Stimulated activated CD4-positive, alpha-beta T cell treated with anti-CD3 and anti-CD28 coated beads, Interleukin-15, amount 100 ng/mL, for 24 hours (primary cell): ENCODE results near the gene MARS1.

Experiments used
- DNase-seq: peaks from one replicate; pipeline ENCODE4 v3.0.0-alpha.2; 2020

The MARS1 gene

DNA sequence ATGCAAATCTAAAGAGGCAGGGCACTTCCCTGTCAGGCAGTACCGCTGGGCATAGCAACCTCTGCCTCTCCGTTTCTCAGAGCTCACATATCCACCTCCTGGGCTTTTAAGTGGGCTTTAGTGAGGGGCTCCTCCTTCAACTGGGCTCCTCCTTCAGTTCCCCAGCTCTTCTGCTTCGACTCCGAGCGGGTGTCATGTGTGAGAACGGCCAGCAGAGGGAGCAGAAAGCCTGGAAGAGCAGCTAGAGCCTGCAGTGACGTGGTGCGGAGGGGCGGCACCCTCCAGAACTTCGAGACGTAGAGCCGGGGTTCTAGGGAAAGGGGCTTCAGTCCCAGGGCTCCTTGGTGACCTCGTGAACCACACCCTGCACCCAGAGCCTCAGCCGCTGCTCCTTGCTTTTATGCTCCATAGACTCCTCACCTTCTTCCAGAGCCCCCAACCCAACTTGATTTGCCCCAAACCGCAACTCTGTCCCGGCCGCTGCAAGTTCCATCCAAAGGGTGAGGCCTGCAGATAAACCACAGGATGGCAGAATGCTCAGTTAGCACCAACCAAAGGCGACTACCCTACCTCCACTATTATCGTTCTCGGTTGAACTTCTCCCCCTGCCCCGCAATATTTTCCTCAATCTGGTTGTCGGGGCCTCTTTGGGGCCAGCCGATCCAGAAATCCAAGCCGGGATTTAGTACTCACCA, 28.7 kb upstream of the MARS1 start:
- DNase-seq = peak; percentile 98

DNA sequence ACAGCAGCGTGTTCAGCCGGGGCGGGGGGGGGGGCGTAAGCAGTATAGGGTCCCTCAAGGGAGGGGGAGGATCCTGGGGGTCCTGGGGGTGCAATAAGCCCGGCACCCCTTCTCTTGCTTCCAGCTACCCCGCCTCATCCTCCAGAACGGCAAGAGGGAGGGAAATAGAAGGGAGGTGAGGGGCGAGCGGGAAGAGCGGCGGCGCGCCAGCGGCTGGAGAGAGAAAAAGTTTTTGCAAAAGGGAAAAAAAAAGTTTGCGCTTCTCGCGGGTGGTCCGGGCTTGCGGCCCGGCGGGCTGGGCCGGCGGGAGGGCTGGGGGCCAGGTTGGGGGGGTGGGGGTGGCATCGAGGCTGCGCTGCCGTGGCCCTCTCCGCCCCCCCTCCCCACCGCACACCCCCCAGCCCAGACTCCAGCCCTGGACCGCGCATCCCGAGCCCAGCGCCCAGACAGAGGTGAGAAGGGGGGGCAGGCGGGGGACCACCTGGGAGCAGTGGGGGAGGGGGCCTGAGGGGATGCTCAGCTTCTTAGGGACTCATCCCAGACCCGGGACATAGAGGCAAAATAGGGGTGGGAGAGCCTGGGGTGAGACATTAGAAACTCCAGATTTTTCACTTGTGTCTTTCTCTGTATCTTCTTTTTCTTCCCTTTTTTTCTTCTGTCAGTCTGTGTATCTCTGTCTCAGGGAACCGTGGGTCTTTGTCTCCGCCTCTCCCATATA, 28.0 kb upstream of the MARS1 start, which contains the start of gene GLI1:
GLI1 (plus strand) TSS at position 36 of the 718 bp plus-strand sequence. CDS start 3,907 bp downstream, outside the sequence.
- no peak for DNase-seq

DNA sequence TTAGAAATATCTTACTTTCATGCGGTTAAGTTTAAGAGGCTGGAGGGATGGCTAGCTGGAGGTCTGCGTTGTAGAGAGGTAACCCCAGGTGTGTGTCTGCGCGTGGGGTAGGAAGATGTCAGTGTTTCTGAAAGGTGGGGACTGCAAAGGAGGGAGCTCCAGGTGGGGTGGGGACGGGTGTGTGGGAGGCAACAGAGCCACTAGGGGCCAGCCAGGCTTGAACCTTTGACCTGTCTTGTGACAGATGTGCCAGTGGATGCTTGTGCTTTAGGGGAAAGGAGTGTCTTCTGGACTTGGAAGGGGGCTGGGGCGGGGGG, 27.4 kb upstream of the MARS1 start:
- peak; percentile 40 for DNase-seq

DNA sequence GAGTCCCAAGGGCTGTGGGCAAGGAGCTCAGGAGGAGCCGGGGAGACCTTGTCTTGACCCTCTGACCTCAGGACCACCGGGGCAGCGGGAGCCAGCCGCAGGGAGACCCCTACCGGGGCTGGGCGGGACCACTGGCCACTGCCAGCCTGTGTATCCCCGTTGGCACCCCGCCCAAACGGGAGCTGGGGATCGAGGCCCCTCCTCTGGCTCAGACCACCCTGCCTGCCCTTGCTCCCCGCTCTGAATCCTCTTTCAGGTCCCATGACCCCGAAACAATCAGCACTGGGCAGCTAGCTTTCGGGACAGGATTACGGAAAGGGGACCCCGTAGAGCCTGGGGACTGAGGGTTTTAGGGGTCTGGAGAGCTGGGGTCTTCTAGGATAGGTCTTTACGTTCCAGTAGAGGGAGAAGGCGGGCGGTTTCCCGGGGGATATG, 27.0 kb upstream of the MARS1 start:
- no peak for DNase-seq

DNA sequence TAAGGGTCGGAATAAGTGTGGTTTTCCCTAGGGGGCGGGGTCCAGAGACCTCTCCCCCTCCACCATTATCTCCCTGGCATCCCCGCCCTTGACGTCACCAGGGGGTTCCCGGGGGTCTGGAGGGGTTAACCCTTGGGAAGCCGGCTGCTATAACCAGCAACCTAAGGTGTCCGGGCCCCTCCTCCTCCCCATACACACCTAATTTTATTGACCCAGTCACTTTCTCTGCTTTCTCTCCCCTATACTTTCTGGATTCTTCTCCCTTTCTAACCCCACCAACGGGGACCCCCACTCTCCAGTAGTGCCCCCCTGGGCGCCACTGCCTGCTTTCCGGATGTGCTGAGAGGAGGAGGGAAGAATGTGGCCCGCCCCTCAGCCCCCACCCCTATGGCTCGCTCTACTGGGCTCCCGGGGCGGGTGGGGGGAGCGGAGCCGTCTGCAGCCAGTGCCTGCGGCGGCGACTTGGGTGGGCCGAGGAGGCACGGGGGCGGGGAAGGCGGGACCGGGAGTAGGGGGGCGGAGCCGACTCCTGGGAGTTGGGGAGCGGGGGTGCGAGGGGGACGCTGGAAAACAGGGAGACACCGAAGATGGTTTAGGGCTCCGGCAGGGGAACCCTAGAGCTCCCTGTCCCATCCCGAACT, 26.5 kb upstream of the MARS1 start:
- DNase-seq = peak; percentile 52

DNA sequence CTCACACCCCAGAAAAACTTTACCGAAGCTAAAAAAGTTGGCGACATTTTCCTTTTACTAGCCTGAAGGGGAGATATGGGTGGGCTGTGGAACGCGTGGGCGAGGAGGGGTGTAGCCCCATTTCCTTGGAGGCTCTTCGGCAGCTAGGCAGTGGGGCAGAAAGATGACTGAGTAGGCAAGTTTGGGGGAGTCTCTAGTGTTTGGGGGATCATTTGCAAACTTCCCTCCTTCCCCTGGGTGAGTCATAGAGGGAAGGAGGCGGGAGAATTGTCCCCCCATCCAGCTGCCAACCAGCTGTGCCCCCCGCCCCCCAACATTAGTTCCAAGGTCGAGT, 26.0 kb upstream of the MARS1 start:
- DNase-seq = peak; percentile 35

DNA sequence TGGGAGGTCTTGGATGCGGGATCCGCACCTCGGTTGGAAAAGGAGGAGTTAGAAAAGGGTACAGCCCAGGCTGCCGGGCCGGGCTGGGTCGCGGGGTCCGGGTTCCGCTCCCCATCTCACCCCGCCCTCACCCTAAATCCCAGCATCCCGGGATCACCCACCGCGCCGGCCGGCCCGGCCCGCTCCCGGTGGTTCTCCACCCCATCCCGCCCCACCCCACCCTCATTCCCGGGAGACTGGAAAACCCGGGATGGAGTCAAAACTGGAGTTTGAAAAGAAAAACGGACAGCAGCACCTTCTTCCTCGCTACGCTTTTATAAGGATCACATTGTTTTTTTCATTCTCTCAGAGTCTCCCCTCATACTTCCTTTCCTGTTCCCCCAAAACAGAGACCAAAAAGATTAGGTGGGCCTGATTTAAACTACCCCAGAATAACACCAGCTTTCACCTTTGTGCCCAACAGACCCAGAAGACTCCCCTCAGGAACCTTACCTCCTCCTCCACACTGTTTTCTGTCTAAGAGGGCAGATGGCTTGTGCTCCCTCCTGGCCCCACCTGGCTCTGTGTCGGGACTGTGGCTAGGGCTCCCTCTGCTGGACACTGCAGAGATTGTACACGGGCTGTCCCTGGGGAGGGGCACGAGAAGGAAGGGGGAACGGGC, 25.5 kb upstream of the MARS1 start:
- DNase-seq = peak; percentile 94

DNA sequence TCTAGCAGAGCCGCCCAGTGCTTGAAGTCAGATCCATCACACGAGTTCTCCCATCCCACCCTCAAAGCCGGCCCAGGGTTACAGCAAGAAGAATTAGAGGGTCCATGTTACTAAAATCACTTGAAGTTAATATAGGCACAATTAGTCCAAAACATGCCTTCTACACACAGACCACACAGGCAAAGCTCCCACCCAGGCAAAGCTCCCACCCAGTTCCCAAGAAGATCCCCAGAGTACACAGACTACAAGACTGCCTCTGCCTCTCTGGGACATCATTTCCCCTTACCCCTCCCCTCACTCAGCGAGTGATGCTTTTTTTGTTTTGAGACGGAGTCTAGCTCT, 25.0 kb upstream of the MARS1 start:
- no peak for DNase-seq

DNA sequence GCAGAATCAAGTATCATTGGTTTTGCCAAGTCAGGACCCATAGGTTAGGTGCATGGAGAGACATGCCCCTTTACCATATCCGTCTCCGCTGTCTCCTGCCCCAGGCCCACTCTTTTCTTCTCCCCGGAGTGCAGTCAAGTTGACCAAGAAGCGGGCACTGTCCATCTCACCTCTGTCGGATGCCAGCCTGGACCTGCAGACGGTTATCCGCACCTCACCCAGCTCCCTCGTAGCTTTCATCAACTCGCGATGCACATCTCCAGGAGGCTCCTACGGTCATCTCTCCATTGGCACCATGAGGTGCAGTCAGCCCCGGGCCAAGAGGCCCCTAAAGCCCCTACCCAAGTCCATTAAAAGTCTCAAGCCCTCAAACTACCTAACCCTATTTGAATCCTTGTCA, 23.3 kb upstream of the MARS1 start:
- no peak for DNase-seq

DNA sequence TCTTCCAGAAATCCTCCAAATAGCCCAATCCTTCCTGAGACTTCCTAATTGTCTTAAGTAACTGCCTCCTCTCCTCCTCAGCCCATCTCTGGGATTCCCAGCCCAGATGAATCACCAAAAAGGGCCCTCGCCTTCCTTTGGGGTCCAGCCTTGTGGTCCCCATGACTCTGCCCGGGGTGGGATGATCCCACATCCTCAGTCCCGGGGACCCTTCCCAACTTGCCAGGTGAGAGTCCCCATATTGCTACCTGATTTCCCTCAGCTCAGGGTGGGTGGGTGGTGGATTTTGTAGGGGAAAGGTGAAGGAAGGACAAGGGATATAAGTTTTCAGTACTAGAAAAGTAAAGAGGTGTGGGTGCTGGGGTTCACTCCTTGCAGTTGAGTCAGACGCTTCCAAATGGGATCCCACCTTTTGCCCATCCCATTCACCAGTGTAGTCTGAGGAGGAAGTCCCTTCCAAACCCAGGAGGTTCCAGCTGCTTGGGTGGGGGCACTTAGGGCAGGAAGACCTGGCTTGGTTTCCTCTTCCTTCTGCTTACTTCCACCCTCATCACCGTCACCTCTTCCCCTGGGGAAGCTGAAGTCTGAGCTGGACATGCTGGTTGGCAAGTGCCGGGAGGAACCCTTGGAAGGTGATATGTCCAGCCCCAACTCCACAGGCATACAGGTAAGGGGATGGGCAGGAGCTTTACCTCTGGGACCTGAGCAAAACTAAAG, 22.7 kb upstream of the MARS1 start:
- no peak for DNase-seq

DNA sequence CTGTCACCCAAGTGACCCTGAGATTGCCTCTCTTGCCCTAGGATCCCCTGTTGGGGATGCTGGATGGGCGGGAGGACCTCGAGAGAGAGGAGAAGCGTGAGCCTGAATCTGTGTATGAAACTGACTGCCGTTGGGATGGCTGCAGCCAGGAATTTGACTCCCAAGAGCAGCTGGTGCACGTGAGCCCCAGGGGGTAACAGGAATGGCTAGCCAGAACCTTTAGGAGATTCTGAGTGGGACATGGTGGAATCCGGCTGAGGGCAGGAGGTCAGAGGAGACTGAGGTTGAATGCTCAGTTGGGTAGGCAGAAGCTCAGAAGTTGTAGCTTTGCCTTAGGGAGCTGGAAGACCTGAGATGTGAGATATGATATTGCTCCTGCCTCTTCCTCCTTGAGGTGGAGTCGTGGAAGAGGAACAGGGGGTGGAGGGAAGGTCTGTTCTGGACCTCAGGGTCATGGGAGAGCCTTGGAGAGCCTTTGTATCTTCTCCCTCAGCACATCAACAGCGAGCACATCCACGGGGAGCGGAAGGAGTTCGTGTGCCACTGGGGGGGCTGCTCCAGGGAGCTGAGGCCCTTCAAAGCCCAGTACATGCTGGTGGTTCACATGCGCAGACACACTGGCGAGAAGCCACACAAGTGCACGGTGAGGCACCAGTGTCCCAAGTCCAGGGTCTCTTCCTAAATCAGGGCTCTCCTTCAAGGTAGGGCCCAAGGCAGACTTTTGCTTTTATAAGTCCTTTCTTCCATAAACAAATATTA, 21.9 kb upstream of the MARS1 start:
- DNase-seq = no peak

DNA sequence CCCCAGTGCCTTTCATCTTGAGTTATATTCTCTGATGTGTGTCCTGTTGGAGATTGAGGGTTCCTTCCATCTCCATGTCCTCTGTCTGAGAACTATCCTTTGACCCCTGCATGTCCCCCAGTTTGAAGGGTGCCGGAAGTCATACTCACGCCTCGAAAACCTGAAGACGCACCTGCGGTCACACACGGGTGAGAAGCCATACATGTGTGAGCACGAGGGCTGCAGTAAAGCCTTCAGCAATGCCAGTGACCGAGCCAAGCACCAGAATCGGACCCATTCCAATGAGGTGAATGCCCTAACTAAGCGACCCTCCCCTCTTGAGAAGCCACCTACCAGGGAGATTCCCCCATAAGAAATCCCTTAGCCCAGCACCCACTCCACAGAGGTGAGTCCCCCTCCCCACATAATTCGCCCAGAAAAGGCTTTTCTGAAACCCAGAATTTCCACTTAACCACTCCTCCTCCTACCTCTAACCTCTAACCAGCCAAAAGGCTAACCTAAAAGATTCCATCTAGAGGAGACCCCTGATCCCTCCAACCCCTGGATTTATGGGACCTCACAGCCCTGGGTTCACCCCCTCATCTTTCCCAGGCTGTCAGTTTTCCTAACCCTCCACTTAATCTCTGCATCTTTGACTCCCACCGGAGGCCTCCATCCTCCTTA, 20.5 kb upstream of the MARS1 start:
- DNase-seq = no peak

DNA sequence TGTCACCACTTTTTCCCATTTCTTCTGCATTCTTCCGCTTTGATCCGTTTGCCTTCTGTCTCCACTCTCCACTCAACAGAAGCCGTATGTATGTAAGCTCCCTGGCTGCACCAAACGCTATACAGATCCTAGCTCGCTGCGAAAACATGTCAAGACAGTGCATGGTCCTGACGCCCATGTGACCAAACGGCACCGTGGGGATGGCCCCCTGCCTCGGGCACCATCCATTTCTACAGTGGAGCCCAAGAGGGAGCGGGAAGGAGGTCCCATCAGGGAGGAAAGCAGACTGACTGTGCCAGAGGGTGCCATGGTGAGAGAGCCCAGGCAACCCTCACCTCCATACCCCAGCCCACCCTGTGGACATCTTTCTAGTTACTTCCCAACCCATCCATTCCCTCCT, 20.0 kb upstream of the MARS1 start:
- DNase-seq = no peak

DNA sequence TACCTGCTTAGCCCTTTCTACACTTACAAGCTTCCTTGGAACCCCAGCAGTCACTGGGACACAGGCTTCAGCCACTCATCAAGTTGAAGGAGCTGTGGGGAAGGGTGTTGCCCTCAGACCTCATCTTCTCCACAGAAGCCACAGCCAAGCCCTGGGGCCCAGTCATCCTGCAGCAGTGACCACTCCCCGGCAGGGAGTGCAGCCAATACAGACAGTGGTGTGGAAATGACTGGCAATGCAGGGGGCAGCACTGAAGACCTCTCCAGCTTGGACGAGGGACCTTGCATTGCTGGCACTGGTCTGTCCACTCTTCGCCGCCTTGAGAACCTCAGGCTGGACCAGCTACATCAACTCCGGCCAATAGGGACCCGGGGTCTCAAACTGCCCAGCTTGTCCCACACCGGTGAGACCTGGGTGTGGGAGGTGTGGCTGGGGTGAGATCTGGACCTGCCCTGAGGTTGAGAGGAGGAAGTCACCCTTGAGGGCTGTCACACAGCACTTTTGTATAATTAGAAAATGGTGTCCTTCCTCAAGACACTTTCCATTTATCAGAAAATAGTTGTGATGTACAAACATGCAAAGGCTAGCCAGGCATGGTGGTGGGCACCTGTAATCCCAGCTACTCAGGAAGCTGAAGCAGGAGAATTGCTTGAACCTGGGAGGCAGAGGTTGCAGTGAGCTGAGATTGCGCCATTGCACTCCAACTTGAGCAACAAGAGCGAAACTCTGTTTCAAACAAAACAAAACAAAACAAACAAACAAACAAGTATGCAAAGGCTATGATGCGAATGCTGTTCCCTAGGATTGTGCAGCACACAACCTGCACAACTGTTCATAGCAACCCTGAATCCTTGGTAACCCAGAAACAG, 18.3 kb upstream of the MARS1 start:
- DNase-seq = no peak

DNA sequence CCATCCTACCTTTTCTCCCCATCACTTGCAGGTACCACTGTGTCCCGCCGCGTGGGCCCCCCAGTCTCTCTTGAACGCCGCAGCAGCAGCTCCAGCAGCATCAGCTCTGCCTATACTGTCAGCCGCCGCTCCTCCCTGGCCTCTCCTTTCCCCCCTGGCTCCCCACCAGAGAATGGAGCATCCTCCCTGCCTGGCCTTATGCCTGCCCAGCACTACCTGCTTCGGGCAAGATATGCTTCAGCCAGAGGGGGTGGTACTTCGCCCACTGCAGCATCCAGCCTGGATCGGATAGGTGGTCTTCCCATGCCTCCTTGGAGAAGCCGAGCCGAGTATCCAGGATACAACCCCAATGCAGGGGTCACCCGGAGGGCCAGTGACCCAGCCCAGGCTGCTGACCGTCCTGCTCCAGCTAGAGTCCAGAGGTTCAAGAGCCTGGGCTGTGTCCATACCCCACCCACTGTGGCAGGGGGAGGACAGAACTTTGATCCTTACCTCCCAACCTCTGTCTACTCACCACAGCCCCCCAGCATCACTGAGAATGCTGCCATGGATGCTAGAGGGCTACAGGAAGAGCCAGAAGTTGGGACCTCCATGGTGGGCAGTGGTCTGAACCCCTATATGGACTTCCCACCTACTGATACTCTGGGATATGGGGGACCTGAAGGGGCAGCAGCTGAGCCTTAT, 17.4 kb upstream of the MARS1 start:
- DNase-seq = no peak

DNA sequence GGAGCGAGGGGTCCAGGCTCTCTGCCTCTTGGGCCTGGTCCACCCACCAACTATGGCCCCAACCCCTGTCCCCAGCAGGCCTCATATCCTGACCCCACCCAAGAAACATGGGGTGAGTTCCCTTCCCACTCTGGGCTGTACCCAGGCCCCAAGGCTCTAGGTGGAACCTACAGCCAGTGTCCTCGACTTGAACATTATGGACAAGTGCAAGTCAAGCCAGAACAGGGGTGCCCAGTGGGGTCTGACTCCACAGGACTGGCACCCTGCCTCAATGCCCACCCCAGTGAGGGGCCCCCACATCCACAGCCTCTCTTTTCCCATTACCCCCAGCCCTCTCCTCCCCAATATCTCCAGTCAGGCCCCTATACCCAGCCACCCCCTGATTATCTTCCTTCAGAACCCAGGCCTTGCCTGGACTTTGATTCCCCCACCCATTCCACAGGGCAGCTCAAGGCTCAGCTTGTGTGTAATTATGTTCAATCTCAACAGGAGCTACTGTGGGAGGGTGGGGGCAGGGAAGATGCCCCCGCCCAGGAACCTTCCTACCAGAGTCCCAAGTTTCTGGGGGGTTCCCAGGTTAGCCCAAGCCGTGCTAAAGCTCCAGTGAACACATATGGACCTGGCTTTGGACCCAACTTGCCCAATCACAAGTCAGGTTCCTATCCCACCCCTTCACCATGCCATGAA, 16.8 kb upstream of the MARS1 start:
- no peak for DNase-seq

DNA sequence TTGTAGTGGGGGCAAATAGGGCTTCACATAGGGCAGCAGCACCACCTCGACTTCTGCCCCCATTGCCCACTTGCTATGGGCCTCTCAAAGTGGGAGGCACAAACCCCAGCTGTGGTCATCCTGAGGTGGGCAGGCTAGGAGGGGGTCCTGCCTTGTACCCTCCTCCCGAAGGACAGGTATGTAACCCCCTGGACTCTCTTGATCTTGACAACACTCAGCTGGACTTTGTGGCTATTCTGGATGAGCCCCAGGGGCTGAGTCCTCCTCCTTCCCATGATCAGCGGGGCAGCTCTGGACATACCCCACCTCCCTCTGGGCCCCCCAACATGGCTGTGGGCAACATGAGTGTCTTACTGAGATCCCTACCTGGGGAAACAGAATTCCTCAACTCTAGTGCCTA, 16.2 kb upstream of the MARS1 start:
- no peak for DNase-seq

DNA sequence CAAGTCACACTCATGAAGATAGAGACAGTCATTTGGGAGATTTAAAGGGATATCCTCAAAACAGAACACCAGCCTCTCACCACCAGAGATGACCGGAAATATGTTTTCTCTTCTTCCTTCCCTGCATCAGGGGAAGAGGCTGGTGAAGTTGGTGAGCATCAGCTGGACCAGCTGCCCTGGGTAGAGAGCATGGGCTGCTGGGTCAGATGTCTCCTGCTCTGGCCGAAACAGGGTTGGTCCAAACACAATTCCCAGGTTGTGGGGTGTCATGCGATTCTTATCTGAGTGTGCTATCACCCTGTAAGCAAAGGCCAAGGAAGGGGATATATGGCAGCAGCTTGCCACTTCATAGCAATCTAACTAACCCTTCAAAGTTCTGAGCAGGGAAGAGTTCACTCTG, 15.5 kb upstream of the MARS1 start:
- DNase-seq = no peak

DNA sequence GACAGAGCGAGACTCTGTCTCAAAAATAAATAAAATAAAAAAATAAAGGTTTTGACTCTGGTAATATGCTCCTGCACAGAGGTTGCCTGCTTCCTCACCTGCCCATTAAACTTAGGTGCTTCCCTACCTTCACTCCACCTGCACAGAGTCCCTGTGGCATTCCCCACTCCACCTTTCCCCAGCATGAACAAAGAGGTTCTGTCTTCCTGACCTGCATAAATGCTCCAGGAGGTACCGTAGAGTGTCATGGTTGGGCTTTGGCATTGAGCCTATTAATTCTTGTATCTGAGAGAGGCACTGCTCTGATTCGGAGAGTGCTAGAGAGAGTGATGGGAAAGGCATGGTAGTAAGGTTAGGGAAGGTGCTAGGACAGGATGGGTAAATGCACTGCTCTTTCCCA, 14.5 kb upstream of the MARS1 start:
- no peak for DNase-seq

DNA sequence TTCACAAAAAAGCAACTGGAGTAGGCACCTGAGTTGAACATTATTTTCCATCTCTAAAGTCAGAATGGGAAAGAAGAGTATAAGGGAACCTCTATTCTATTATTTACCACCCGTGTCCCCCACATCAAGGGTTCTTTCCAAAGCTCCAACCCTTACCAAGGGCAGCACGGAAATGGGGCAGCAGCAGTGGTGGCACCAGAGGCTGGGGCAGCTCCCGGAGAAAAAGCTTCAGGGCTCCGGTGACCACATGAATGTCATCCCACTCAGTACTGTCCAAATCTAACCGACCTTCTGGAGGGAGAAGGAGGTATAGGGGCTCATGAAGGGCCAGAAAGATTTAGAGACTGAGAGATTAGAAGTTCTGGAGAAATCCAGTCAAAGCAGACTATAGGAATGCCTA, 14.0 kb upstream of the MARS1 start:
- no peak for DNase-seq
